Stimulated activated CD8-positive, alpha-beta memory T cell treated with anti-CD3 and anti-CD28 coated beads, Interleukin-4, amount 100 ng/mL, for 48 hours (primary cell): ENCODE measurements around the gene ZFR2.
A peak's percentile ranks its signal among the peaks of the same experiment; 100 is the strongest.
"Not testable (repeated sequence)": the region's sequence is repeated elsewhere in the genome, so short reads cannot be mapped to it uniquely, and the experiment has no call there.

Experiments
- DNase-seq: peaks from one replicate; pipeline ENCODE4 v3.0.0-alpha.2; 2020

Gene ZFR2

DNA sequence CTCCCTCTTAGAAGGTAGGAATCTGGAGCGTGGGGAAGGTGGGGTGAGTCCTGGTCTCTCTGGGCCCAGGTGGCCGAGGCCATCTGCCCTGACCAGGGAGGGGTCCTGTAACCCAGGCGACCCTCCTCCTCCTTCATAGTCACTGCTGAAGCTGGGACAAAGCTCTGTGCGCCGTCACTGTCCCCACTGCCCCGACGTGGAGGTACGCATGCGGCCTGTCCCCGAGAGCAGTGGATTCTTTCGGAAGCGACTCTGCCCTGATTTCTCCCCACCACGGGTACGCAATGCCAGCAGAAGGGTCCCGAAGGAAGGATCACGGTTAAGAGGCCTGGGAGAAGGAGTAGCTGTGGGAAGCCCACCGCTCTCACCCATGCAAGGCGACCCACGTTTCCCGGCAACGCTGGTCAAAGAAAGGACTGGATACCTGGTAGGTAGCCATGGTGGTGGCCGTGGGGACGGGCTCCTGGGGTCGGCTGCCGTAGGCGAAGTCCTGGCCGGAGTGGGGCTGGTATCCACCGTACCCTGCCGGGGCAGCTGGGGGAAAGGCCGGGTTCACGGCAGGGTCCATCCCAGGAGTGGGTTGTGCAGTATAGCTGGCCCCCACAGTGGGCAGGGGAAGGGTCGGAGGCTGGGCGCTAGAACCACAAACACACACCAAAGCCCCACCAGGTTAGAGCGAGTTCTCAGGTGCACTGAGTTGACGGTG, 34.3 kb downstream of the ZFR2 start:
- no peak for DNase-seq

DNA sequence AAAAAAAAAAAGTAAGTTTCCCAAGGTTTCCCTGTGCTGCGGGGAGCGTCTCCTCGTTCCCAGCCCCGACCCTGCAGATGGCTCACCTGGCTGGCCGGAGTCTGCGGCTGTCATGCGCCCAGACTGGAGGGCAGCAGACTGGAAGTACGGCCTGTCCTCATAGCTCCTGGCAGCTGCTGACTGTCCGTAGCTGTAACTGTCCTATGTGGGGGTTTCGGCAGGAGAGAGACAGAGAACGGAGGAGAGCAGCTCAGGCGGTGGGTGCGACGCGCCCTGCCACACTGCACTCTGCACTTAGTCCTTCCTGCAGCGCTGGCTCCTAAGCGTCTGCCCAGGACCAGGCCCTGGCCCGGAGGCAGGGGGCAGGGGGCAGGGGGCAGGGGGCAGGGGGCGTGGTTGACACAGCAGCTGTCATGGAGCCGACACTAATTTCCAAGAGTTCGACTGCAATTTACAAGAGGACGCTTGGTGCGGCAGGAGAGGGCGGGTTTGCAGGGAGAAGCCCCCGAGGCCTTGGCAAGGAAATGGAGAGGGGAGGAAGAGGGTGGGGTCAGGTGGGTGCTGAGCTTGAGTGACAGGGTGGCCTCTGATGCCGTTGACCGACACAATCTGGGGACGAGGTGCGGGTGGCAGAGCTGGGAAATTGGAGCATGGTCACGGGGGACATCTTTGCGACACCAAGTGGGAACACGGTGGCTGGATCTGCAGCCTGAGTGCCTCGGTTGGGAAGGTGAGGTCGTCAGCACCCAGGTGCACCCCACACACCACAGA, 35.1 kb downstream of the ZFR2 start:
- no peak for DNase-seq

DNA sequence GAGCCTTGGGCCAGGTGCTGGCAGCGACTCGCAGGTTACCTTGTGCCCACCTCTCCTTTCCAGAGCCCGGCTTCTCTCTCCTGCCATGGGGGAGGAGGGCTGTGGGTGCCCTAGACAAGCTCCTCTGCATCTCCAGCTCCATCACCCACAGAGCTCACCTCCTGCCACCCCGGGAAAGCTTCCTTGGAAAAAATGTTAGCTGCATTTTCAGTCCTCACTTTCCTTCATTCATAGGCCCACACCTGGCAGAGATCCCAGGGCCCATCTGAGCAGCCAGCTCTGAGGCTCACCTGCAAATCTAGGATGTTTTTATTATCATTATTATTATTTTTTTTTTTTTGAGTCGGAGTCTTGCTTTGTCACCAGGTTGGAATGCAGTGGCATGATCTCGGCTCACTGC, 36.8 kb downstream of the ZFR2 start:
- no peak for DNase-seq

DNA sequence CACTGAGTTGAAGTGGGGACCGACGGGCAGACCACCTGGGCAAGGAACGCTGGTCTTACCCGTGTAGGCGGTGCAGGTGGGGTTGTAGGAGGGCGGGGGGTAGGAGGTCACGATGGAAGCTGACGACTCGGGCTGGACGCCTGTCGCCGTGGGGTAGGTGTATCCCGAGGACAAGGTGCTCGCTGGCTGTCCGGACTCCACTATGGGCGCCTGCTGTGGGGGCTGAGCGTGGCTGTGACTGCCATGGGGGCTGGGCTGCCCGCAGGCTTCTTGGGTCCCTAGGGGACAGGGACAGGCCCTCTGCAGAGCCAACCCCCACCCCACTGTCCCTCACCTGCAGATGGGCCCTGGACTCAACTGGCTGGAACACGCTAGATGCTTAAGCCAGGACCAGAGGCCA, 37.2 kb downstream of the ZFR2 start:
- no peak for DNase-seq

DNA sequence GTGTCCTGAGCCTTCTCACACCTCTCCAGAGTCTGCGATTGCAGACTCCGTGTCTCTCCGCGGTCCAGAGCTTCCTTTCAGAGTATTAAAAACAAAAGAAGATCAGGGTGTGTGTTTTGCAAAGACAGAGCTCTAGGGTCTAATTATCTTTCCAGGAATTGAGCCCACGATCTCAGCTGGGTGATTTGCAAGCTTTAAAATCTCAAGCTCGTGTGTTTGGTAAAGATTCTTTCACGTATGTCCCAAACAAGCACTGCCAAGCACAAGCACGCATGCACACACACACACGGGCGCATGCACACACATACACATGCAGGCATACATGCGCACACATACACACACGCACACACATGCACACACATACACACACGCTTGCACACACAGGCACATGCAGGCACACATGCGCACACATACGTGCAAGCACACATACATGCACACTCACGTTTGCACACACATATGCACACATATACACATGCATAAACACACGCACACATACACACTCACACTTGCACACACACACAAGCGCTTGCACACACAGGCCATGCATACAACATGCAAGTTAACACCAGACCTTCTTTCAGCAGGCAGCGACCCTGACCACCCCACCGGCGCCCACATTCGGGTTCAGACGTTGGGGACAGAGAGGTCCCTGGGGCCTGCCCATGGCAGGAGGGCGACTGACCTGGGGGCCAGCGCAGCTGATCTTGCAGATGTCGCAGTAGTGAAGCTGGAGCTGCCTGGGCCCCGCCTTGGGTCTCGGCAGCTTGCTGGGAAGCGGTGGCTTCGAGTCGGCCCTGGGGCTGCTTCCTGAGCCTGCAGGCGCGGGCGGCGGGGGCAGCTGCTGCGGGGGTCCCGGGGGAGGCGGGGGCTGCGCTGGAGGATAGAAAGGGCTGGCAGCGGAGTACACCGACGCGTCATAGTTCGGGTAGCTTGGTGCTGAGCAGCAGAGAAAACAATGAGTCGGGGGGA, 37.9 kb downstream of the ZFR2 start:
- no peak for DNase-seq

DNA sequence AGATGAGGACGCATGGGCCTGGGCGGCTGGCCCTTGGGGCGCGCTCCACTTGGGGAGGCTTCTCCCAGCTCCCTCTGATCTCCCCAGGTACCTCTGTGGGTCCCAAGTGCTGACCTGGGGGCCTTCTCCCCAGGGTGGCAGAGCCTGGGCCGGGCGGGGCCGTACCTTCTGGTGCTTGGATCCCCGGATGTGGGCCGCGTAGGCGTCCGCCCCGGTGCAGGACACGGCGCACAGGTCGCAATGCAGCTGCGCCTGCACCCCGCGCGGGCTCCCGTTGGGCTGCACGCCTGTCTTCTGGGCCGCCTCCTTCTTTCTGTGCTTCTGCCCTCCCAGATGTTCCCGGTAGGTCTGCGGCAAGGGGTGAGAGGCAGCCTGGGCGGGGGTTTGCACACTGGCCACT, 41.5 kb downstream of the ZFR2 start:
- no peak for DNase-seq

DNA sequence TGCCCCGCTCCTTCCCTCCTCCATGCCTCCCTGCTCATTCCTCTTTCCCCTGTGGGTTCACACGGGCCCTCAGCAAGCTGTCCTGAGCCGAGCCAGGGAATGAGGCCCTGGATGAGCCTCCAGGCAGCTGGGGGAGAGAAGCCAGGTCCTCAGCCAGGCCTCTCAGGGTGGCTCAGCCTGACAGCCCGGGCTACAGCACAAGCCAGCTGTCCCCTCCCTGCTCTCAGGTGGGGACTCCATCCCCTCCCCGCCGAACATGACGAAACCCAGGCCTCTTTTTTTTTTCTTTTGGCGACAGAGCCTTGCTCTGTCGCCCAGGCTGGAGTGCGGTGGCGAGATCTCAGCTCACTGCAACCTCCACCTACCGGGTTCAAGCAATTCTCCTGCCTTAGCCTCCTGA, 42.7 kb downstream of the ZFR2 start:
- no peak for DNase-seq

DNA sequence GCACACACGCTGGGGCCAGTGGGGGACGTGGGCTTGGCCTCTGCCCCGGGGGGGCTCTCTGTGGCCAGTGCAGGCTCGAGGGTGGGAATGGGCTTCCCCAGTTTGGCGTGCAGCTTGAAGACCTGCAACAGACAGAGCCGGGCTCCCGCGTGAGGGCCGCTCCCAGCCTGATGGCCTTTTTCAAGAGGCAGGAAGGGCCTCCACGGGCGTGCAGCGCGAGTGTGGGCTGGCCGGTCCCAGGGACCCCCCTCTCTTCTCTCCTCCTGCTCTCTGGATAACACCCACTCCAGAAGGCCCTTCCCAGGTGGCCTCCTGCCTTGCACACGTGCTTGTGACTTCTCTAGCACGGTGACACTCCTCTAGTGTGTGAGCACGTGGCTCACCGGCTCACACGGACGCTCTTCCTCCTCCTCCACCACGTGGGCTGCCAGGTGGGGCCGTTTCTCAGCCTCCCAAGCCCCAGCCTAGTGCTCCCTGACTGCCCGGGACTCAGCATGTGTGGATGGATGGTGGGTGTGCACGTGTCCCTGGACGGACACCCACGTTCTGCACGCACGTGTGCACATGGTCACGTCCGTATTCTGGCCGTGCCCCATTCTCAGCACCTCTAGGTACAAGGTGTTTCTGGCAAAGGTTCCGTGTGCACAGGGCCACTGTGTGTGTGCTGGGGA, 43.4 kb downstream of the ZFR2 start:
- DNase-seq, result no peak

DNA sequence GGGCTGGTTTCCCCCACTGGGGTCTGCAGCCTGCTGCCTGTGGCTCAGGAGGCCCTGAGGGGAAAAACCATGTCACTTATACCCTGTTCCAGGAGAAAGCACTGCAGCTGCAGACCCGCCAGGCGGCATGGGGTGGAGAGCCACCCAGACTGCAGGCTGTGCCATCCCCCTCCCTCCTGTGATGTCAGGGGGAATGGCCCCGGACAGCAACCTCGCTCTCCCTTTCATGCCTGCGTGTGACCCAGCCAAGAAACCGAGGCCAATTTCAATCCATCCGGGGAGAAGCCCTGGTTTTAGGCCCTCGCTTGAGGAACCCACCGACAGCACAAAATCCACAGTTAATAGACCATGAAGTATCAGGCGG, 45.5 kb downstream of the ZFR2 start:
- no peak for DNase-seq

DNA sequence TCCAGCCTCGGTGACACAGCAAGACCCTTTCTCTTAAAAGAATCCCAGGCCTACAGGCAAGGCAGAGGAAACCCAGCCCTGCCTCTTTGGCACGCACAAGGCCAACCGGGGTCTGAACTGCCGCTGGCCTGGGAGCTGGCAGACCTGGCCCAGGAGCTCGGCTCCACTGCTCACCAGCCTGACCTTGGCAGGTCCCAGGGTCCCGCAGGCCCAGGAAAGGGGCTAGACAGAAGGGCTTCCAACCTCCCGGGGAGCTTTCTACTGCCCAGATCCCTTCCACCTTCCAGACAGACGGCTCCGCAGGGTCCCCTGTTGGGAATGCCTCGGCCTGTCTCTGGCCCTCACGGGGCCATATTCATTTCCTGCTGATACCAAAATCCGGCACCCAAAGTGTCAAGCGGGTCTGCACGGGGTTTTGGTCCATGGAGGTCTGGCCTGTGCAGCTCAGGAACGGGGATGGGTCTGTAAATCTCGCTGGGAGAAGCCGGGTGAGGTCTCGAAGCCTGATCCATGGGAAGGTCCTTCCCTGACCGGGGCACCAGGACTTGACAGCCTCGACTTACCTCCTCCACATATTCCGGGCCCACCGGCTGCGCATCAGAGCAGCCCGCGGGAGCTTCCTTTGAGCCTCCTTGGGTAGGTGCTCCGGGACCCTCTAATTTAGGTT, 46.0 kb downstream of the ZFR2 start:
- DNase-seq, result no peak

DNA sequence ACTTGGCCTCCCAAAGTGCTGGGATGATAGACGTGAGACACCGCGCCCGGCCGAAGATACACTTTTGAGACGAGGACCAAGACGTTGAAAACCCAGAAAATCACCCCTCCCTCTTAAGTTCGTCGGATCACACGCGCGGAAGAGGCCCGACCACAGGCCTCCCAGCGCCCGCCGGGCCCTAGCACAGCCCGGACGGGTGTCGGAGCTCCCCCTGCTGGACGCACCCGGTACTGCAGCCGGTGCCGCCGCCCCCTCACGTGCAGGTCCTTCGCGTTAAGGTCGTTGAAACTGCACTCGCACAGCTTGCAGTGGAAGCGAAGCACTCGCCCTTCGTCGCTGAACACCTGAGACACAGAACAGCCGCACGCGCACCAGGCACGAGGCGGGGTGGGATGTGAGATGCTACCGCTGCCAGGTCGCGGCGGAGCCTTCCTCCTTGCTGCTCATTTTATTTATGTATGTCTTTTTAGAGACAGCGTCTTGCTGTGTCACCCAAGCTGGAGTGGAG, 46.9 kb downstream of the ZFR2 start:
- peak; percentile 98 for DNase-seq

DNA sequence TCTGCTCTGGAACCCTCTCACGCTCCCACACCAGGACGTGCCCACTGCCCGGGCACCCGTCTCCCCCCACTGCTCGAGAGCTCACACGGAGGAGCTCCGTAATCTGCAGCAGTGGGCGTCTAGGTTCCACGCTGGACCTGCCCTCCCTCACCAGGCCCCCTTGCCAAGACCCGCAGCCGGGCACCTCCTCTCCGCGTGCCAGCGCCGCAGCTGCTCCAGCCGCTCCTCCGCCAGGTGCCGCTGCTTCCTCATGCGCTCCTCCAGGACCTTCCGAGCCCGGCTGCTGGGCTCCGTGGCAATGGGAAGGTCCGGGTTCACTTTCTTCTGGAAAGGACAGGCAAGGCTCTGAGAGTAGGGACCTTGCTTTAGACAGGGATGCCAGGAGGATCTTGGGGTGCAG, 47.7 kb downstream of the ZFR2 start:
- DNase-seq, result no peak

DNA sequence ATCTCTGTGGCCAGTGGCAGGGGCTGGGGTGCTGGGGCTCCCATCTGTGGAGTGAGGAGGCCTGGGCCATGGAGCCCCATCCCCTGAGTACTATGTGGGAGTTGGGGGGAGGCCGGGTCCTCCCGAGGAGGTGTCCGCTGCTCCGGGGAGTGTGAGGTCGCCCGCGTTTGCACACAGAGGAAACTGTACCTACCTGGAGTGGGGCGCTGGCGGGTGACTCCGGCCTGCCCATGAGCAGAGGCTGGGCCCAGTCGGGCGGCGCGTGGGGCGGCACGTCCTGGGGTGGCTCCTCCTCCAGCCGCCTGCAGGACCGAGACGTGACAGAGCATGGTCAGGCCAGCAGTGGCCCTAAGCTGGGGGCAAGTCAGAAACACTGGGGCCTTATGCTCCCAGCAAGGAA, 48.8 kb downstream of the ZFR2 start:
- no peak for DNase-seq

DNA sequence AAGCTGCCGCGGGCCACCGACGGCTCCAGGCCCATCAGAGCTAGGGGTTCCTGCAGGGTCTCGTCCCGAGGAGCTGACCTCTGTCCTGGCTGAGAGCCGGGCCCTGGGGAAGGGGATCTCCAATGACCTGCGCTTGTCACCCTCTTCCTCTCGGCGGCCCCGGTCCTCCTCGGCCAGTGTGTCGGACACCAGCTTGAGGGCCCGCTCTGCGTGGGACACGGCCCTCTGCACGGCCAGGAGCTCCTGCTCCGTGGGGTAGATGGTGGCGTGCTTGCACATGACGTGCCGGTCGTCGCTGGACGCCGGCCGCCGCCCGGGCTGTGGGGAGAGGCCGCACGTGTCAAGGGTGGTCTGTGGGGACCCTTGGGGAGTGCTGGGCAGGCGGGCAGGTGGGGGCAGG, 49.9 kb downstream of the ZFR2 start:
- DNase-seq, result no peak

DNA sequence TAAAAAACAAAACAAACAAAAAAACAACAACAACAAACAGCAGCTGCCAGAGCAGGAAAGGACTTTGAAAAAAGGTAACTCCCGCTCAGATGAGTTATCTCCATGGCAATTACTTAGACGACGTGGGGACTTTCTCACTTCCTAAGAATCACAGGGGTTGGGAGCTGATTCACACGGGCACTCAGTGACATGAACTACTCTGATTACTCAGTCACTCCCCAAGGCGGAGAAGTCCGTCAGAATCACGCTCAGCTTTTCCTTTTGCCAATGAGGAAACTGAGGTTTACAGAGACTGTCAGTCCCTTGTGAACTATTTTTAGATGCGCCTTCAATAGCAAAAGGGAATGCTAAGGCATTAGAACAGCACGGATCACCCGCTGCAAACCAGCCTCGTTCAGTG, 50.4 kb downstream of the ZFR2 start:
- DNase-seq, result peak; percentile 57

DNA sequence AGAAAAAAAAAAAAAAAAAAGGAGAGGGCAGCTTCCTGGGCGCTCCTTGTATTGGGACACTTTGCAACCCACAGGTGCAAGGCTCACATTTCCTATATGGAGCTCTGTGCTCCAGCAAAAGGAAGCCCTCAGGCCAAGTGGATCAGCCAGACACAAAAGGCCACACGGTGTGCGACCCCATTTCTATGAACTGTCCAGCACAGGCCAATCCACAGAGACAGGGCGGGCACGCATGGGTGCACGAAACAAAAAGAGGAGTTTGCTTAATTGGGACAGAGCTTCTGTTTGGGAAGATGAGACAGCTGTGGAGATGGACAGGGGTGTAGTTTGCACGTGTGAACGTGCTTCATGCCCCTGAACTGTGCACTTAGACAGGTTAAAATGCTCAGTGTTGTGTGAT, 51.1 kb downstream of the ZFR2 start:
- no peak for DNase-seq

DNA sequence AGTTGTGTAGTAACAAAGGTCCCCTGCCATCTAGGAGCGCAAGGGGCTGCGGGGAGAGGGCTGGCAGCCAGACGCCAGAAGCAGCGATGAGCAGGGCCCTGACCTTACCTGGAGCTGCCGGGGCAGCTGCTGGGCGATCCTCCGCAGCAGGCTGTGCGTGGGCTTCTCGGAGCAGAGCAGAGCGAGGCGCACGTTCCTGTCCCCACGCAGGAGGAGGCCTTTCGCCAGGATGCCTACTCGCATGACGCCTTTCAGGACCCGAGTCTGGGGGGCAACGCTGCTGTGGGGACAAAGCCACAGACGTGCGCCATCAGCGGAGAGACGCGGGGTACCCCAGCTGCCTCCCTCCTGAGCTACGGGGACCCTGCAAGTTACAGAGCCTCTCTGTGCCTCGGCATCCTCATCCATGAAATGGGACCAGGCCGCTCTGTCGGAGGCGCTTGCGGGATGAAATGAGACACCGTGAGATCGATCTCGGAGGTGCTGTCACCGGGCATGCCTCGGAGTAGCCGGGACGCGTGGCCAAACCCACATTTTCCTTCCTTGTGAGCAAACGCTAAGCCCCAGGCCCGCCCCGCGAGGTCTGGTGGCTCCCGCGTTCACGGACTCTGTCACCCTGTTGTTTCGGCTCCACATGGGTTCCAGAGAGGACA, 52.1 kb downstream of the ZFR2 start:
- no peak for DNase-seq

DNA sequence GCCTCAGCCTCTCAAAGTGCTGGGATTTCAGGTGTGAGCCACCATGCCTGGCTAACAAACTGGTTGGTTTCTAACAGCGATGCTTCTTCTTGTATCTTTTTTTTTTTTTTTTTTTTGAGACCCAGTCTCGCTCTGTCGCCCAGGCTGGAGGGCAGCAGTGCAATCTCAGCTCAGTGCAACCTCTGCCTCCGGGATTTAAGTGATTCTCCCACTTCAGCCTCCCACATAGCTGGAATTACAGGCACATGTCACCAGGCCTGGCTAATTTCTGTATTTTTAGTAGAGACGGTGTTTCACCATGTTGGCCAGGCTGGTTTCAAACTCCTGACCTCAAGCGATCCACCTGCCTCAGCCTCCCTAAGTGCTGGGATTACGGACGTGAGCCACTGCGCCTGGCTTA, 52.7 kb downstream of the ZFR2 start:
- DNase-seq, result not testable (repeated sequence)

DNA sequence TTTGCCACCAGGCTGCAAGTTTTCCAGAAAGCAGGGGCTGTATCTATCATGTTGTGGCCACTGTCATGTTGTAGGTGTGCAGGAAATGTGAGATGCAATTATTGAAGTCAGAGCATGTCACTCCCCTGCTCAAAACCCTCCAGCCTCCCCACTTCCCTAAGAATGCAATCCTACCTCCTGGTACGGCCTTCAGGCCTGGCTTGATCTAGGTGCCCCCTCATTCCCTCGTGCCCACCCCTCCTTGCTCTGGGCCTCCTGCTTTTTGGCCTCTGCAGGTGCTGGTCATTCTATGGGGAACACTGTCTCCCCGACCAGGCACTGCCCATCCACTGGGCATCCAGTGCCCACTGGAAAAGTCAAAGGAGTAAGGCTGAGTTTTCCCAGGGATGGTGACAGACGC, 54.2 kb downstream of the ZFR2 start:
- no peak for DNase-seq

DNA sequence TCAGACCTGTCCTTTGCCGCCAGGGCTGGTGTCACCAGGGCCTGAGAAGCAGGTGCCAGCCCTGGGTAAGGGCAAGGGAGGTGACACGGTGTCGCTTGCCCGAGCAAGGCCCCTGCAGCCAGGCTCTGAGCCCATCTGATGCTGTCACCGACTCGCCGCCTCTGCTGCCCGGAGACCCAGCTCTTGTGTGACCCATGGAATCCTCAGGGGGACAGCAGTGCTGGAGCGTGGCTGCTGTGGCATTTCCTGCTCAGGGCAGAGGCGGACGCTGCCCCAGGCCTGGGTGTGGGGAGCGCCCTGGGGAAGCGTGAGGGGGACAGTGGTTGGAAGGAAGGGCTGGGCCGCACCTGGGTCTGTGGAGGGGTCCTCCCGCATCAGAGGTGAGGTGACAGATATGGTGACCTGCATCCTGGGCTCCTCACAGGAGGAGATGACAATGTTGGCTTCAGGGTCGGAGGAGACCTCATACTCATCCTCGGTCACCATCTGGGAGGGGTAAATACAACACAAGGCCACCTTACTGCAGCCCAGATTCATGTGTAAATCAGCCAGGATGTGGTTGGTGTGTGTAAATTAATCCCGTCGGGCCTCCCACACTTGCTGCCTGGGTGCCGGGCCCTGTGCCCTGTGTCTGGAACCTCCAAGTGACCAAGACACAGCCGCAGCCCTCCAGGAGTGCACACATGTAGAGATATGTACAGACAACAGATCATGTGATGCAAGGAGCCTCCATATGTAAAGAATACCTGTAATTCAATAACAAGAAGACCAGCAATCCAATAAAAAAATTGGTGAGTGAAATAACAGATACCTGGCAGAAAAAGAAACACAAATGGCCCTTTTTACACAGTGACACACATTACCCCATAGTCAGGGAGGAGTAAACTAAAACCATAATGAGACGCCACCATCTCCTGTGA, 55.1 kb downstream of the ZFR2 start:
- no peak for DNase-seq
